ENCODE measurements around the gene FCSK. TPM values are rescaled to one million over a fixed set of nuclear protein-coding genes. Genes with fewer than 3 reads are reported as not detected.
A peak's percentile ranks its signal among the peaks of the same experiment; 100 is the strongest.

The FCSK gene
- total RNA-seq, 1 experiment from 2014 or later = 6.4 TPM

DNA sequence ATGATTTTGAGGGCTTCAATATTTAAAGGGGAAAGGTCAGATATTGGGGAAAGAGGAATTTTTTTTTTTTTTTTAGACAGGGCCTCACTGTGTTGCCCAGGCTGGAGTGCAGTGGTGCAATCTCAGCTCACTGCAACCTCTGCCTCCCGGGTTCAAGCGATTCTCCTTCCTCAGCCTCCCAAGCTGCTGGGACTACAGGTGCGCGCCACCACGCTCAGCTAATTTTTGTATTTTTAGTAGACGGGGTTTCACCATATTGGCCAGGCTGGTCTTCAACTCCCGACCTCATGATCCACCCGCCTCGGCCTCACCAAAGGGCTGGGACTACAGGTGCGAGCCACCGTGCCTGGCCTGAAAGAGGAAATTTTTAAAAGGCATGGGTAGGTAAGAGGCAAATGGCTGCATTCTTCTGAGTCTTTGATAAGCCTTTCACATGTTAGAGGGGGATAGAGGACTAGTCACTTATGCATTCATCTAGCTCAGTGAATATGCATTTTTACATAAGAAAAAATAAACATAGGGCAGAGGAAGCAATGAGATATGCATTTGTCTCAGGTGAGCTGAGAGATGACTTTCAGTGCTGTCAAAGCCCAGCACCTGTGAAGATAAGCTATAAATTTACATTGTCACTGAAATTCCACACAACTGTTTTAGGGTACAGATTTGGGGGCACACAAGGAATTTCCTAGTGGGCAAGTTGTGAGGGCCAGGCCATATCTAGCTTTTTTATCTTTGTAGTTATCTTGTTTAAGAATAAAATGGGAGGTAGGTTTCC, 1.1 kb upstream of the FCSK start:
- DNase-seq (ENCODE audit: low read depth) = no peak

DNA sequence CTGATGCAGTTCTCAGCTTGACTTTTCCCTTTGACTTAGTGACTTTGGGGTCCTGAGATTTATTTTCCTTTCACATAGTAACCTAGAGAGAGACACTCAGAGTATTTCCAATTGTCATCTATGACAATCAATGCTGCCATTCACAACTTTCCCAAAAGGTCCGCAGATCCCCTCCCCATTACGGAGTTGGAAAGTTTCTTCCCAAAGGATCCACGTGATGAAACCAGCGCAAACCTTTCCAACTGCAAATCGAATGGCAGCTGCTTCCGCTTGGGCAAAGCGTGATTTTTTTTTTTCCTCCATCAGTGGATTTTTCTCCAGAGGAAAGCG, 538 bp upstream of the FCSK start:
- peak; percentile 43 for DNase-seq (ENCODE audit: low read depth)

DNA sequence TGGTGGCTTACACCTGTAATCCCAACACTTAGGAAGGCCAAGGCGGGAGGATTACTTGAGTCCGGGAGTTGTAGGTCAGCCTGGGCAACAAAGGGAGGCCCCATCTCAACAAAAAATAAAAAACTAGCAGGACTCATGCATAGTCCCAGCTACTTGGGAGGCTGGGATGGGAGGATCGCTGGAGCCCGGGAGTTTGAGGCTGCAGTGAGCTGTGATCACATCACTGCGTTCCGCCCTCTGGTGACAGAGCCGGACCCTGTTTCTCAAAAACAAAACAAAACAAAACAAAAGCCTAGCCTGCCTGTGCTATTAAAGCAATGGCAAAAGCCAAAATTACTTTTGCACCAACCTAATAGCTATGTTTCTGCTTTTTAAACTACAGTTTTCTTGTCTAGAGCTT, 1.5 kb downstream of the FCSK start:
- DNase-seq (ENCODE audit: low read depth) = no peak

DNA sequence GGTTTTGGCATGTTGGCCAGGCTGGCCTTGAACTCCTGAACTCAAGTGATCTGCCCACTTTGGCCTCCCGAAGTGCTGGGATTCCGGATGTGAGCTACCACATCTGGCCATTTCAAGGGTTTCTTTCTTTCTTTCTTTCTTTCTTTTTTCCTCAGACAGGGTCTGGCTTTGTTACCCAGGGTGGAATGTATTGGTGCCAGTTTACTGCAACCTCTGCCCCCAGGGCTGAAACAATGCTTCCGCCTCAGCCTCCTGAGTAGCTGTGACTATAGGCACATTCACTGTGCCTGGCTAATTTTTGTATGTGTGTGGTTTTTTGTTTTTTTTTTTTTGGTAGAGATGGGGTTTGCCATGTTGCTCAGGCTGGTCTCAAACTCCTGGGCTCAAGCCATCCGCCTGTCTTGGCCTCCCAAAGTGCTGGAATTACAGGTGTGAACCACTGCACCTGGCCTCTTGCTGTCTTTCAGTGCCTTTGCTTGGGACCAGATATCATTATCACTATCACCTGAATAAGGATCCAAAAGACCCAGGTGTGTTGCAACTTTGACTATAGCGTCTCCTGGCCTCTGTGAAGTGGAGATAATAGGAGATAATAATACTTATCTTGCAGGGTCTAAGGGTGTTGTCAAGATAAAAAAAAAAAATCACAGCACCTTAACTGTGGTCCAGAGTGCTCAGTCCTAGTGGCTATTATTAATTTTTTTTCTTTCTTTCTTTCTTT, 3.2 kb downstream of the FCSK start:
- DNase-seq (ENCODE audit: low read depth) = peak; percentile 24

DNA sequence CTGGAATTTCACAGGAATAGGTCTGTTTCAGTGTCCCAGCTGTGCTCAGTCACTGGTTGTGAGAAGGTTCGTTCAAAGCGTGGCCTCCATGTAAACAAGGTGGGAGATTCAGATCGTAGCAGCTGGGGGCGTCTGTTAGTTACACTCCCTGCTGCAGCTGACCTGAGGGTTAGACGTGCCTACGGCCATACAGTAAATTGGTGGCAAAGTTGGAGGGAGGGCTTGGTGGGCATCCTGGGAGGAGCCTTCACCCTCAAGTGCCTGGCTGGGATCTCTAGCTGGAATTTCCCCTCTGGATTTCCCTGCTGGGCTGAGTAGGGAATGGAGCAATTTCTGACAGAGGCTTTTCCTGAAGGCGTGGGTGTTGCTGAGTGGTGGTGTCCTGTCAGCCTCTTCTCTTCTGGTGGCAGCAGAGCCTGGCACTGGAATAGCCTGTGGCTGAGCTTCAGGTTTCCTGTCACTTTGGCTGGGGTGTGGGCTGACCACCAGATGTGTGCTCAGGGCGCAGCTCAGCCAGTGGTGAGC, 6.4 kb downstream of the FCSK start:
- peak; percentile 68 for DNase-seq (ENCODE audit: low read depth)

DNA sequence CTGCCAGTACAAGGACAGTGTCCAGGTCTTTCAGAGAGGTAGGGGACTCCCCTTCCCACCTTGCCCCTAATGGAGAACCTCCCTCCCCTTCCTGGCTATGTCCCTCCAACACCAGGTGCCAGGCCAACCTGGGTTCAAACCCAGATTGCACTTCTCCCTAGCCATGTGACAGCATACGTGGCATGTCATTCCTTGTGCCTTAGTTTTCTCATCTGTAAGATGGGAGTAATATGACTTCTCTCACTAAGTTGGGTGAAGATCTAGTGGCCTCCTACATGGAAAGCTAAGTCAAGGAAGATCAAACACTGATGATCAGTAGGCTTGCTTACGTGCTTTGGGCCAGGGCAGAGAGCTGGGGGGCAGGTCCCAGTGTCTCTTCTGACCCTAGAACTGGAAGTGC, 8.8 kb downstream of the FCSK start:
- no peak for DNase-seq (ENCODE audit: low read depth)

DNA sequence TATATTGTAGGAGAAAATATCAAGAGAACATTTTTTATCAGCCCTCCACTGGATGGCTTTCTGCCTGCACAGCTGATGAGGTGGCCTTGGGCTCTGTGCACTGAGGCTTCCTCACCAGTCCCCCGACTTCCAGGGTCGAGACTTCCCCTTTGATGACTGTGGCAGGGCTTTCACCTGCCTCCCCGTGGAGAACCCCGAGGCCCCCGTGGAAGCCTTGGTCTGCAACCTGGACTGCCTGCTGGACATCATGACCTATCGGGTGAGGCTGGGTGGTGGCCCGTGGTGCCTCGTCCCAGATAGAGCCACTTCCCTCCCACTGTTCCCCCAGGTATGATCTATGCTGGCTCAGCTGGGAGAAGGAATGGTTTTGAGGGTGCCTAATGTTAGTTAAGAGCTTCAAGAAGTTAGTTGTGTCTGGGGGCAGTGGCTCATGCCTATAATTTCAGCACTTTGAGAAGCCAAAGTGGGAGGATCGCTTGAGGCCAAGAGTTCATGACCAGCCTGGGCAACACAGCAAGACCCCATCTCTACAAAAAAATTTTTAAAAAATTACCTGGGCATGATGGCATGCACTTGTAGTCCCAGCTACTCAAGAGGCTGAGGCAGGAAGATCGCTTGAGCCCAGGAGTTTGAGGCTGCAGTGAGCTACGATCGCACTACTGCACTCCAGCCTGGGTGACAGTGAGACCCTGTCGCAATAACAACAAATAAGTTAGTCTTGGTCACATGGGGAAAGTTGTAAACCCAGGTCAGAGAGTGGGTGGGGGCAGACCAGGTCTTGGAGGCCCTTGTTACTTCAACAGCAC, 11.8 kb downstream of the FCSK start:
- no peak for DNase-seq (ENCODE audit: low read depth)

DNA sequence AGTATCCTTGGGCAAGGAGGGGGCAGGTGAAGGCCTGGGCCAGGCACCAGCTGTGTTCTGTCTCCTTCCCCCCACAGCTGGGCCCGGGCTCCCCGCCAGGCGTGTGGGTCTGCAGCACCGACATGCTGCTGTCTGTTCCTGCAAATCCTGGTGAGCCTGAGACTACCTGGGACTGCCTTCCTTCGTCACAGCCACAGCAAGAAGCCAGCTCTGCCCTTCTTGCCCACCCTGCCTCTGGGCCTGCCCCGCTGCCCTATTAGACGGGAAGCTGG, 12.3 kb downstream of the FCSK start:
- no peak for DNase-seq (ENCODE audit: low read depth)

DNA sequence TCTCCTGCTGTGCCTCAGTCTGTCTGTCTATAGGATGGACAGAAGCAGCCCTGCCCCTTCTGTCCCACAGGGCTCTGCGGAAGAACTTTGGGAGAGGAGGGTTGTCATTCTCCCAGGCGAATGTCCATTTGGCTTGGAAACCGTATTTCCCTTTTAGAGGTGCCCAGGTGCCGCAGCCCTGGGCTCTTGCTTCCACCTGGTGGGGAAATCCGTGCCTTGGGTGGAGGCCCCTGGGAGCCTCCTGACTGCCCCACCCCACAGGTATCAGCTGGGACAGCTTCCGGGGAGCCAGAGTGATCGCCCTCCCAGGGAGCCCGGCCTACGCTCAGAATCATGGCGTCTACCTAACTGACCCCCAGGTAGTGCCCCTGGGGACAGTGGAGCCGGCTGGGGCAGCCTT, 12.7 kb downstream of the FCSK start:
- DNase-seq (ENCODE audit: low read depth) = no peak

DNA sequence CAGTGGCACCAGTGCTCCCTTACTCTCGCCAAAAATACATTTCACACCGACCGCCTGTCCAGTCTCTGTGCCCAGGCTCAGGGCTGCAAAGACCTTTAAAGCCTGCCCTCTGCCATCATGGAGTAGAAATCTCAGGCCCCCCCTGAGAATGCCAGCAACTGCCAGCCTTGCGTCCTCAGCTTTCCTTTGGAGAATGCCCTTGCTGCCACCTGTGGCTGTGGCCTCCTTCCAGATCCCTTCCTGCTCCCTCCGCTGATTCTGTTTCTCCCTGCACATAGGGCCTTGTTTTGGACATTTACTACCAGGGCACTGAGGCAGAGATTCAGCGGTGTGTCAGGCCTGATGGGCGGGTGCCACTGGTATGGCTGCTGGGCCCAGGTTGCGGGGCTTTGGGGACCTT, 13.2 kb downstream of the FCSK start:
- no peak for DNase-seq (ENCODE audit: low read depth)

DNA sequence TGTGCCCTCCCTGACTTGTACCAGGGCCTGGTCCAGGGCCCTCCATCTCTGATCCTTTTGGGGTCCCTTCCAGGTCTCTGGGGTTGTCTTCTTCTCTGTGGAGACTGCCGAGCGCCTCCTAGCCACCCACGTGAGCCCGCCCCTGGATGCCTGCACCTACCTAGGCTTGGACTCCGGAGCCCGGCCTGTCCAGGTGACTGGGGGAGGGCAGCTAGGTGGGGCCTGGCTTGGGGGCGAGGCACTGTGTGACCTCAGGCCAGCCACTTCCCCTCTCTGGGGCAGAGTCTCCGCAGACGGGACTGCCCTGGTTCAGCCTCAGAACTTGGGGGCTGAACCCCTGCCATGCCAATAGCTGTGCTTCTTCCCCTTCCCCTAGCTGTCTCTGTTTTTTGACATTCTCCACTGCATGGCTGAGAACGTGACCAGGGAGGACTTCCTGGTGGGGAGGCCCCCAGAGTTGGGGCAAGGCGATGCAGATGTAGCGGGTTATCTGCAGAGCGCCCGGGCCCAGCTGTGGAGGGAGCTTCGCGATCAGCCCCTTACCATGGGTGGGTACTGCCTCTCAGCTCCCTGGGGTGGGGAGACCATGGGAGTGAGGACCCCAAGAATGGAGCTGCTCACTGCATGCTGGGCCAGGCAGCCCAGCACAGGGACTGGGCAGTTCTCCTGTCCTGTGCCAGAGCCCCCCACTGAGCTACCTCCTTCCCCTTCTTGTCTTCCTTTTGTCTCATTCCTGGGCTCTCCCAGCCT, 14.6 kb downstream of the FCSK start:
- no peak for DNase-seq (ENCODE audit: low read depth)

DNA sequence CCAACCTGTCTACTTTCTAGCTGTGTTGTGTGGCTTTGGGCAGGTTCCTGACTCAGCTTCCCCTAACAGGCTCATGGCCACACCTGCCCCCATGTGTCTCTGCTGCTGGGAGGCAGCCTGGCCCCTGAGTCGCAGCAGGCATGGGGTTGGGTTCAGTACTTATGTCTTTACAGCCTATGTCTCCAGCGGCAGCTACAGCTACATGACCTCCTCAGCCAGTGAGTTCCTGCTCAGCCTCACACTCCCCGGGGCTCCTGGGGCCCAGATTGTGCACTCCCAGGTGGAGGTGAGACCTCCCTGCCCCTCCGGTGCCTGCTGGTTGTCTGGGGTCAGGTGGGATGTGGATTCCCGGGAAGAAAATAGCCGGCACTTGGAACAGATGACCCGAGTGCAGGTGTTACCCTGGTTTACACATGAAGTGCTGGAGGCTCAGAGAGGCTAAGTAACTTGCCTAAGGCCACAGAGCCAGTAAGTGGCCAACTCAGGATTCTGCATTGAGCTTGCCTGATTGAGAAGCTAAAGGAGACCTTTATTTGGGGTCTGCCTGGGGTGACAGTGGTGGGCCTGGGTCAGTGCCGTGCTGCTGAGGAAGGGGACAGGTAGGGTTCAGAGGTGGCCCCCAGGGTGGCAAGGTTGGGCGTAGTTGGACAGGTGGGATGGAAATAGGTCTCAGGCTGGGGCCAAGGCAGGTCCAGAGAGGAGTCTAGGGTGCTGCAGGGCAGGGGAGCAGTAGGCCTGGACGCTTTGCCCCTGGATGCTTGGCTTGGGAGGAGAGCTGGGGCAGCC, 15.9 kb downstream of the FCSK start:
- no peak for DNase-seq (ENCODE audit: low read depth)

DNA sequence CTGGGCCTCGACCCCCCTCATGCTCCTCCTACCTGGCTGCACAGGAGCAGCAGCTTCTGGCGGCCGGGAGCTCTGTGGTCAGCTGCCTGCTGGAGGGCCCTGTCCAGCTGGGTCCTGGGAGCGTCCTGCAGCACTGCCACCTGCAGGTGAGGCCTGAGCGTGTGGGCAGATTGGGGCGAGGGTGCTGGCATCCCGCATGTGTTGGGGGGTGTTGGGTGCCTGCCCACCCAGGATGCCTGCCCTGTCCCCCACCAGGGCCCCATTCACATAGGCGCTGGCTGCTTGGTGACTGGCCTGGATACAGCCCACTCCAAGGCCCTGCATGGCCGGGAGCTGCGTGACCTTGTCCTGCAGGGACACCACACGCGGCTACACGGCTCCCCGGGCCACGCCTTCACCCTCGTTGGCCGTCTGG, 16.5 kb downstream of the FCSK start:
- DNase-seq (ENCODE audit: low read depth) = no peak

DNA sequence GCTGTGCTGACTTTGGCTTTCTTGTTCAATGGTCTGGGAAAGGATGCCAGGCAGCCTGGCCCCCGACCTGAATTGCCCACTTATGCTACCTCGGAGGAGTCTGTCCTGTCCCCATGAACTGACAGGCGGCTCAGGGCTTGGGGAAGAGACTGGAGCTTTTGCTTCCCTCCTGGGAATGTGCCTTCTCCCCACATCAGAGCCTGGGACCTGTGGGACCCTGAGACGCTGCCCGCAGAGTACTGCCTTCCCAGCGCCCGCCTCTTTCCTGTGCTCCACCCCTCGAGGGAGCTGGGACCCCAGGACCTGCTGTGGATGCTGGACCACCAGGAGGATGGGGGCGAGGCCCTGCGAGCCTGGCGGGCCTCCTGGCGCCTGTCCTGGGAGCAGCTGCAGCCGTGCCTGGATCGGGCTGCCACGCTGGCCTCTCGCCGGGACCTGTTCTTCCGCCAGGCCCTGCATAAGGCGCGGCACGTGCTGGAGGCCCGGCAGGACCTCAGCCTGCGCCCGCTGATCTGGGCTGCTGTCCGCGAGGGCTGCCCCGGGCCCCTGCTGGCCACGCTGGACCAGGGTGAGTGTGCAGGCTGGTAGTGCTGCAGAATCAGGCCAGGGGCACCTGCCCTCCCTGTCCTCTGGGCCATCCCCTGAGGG, 18.5 kb downstream of the FCSK start:
- no peak for DNase-seq (ENCODE audit: low read depth)

DNA sequence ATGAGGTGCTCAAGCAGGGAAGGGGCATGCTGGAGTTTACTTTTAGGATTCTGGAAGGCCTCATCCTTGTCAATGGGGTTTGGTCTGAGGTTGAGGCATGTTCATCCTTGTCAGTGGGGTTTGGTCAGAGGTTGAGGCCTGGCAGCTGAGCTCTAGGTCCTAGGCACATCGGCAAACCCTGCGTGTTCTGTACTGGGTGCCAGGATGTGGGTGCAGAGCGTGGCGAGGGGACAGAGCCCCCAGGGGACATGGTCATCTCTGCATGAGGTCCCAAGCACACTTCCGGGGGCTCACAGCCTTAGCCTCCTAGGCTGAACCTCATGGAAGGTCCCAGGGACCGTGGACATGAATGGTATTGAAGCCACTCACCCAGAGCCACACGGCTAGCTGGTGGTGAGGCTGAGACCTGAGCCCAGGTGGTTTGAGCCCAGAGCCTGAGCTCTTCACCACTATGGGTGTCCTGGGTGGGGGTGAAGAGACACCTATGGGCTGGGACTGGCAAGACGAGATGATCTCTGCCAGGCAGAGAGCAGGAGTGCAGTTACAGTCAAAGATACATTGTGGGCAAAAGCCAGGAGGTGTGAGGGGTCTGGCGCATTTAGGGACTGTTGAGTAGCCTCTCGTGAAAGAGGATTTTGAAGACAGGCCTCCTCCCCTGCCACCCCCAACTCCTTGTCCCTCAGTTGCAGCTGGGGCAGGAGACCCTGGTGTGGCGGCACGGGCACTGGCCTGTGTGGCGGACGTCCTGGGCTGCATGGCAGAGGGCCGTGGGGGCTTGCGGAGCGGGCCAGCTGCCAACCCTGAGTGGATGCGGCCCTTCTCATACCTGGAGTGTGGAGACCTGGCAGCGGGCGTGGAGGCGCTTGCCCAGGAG, 19.3 kb downstream of the FCSK start:
- DNase-seq (ENCODE audit: low read depth) = no peak

DNA sequence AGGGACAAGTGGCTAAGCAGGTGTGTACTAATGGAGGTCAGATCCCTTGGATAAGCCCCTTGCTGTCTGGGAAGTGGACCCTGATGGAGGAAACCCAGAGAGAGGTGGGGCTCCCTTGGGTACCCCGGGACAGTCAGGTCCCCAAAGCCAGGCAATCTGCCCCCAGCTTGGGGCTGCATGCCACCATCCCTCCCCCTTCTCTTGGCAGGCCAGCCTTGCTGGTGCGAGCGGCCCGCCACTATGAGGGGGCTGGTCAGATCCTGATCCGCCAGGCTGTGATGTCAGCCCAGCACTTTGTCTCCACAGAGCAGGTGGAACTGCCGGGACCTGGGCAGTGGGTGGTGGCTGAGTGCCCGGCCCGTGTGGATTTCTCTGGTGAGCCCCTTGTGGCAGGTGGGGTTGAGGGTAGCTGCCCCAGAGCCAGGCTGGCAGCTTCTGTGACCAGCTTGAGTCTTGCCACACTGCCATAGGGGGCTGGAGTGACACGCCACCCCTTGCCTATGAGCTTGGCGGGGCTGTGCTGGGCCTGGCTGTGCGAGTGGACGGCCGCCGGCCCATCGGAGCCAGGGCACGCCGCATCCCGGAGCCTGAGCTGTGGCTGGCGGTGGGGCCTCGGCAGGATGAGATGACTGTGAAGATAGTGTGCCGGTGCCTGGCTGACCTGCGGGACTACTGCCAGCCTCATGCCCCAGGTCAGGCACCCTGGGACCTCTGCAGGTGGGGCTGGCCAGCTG, 20.1 kb downstream of the FCSK start:
- DNase-seq (ENCODE audit: low read depth) = no peak

DNA sequence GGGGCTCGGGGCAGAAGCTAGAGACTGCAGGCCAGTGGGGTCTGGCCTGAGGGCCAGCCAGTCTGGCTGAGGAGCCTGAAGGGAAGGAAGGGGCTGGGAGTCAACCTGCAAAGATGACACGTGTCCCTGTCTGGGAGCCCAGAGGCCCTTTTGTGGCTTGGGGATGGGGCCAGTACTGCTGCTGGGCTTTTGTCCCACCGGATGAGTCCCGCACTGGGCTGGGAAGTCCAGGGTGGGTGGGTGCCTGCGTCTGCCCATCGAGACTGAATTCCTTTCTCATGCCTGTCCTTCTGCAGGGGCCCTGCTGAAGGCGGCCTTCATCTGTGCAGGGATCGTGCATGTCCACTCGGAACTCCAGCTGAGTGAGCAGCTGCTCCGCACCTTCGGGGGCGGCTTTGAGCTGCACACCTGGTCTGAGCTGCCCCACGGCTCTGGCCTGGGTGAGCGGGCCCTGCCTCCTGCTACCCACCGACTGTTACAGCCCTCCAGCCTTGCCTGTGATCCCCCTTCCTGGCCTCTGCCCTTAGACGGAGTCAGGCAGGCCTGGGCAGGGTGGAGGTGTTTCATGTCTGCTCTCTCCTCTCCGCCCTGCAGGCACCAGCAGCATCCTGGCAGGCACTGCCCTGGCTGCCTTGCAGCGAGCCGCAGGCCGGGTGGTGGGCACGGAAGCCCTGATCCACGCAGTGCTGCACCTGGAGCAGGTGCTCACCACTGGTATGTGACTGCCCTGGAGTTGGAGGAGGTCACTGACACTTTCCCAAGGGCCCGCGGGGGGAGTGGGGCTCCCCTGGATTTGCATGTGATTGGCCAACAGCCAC, 20.9 kb downstream of the FCSK start:
- DNase-seq (ENCODE audit: low read depth) = no peak

All from RPMI7951 (cell line).